ENCODE data around the gene RFC2. TPM values are rescaled to one million over a fixed set of nuclear protein-coding genes. Genes with fewer than 3 reads are reported as not detected.

RFC2 gene
- total RNA-seq, 4 donors from 2014 or later: 11.4 to 16.8 (median 14.0) TPM

DNA sequence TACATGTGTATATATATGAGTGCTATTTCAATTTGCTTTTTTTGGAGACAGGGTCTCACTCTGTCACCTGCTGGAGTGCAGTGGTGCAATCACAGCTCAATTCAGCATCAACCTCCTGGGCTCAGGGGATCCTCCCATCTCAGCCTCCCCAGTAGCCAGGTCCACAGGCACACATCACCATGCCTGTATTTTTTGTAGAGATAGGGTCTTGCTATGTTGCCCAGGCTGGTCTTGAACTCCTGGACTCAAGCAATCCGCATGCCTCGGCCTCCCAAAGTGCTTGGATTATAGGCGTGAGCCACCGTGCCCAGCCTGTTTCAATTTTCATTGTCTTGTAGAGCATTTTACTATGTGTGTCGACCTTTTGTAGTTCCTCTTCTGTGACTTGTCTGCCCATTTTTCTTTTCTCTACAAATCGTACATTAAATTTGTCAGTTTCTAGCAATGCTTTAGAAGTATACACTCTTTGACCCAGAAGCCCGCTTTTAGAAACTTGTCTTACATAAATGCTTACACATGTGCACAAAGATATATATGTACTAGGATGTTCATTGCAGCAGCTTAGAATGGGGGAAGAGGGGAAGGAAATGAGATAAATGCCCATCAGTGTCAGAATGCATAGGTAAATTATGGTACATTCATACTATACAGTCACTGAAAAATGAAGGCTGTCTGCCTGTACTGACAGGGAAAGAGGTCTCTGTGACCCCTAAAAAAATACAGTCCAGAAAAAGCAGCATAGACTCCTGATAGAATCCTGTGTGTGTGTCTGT, 12.2 kb upstream of the RFC2 start:
- no peak for DNase-seq
- no peak for TF ChIP-seq POLR2A (IDR thresholded peaks at IDR 0.05)
- TF ChIP-seq, protein P1, sequence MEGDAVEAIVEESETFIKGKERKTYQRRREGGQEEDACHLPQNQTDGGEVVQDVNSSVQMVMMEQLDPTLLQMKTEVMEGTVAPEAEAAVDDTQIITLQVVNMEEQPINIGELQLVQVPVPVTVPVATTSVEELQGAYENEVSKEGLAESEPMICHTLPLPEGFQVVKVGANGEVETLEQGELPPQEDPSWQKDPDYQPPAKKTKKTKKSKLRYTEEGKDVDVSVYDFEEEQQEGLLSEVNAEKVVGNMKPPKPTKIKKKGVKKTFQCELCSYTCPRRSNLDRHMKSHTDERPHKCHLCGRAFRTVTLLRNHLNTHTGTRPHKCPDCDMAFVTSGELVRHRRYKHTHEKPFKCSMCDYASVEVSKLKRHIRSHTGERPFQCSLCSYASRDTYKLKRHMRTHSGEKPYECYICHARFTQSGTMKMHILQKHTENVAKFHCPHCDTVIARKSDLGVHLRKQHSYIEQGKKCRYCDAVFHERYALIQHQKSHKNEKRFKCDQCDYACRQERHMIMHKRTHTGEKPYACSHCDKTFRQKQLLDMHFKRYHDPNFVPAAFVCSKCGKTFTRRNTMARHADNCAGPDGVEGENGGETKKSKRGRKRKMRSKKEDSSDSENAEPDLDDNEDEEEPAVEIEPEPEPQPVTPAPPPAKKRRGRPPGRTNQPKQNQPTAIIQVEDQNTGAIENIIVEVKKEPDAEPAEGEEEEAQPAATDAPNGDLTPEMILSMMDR (IDR thresholded peaks at IDR 0.05): no peak

DNA sequence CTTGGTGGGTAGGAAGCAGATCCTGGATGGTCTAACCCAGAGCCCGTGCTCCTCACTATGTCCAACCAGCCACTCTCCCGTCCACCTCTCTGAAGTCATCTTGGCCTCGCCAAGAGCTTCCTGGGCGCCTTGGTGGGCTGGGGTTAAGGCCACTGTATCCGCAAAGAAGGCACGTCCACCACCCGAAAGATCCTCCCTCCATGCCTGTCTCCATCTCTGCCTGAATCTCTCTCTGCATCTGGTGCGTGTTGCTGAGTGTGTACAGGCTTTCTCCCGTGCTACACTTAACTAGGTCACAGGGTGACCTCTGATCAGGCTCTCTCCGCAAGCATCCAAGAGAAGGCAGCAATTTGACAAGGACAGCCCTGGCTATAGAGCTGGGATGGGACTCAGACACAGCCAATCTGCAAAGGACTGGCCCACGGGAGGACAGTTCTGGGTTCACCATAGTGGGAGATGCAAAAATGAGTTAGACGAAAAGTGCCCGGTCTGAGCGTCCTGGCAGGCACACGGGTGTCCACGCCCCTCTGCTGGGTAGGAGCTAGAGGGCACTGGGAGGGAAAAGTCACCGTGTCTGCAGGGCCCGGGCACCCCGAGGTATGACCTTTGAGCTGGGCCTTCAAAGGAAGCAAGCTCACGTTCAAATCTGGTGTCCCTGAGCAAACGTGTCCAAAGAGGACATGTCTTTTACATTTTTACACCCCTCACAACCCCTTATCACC, 9.4 kb upstream of the RFC2 start:
- intact Hi-C loops (cut with DNase I): no loop called here
- Histone ChIP-seq H3K4me3 (replicated peaks in 1 of 3) (no peak overlapping the region), H3K4me1 (no peaks in the 10 kb centered on the region), H3K27me3 (no peaks in the 10 kb centered on the region), H3K27ac (no peak overlapping the region), H3K36me3 (no peaks in the 10 kb centered on the region), H3K9me3 (no peaks in the 10 kb centered on the region)
- TF ChIP-seq, protein P1 (IDR thresholded peaks at IDR 0.05): no peak
- TF ChIP-seq POLR2A (IDR thresholded peaks at IDR 0.05): no peak
- DNase-seq: no peak
- 78 to 82% methylated on average over 21 of the region's 21 CpGs for WGBS, 2 donors

More for the DNA sequence above, 12.2 kb upstream of the RFC2 start:
- no peaks in the 10 kb centered on the region for H3K27me3 ChIP-seq
- H3K4me3 ChIP-seq (replicated peaks in 1 of 3): no peak overlapping the region
- intact Hi-C loops (cut with DNase I): no loop called here
- H3K27ac ChIP-seq: no peak overlapping the region
- H3K4me1 ChIP-seq: no peaks in the 10 kb centered on the region
- no peaks in the 10 kb centered on the region for H3K9me3 ChIP-seq
- no peaks in the 10 kb centered on the region for H3K36me3 ChIP-seq
- WGBS, 2 donors: 77 to 86% methylated on average over 7 of the region's 7 CpGs

DNA sequence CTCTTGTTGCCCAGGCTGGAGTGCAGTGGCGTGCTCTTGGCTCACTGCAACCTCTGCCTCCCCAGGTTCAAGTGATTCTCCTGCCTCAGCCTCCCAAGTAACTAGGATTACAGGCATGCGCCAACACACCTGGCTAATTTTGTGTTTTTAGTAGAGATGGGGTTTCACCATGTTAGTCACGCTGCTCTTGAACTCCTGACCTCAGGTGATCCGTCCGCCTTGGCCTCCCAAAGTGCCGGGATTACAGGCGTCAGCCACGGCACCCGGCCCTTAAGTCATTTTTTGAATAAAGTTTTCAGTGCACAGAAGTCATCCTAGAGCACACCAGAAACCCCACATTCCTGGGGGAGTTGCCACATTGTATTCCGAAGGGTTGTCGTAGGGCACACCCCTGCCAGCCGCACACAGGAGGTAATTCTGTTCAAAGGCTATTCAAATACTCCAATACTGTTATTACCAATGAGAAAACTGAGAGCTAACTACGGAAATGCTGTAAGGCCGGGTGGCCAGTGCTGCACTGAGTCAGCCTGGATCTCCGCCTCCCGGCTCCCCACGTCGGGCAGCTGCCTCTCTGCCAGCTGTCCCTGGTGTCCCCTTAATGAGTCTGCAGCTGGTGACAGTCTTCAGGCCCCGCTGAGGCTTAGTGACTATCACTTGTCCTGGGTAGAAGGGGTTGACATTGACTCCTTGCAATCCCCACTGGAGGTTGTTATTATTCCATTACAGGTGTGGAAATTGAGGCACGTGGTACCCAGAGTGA, 8.6 kb upstream of the RFC2 start:
- TF ChIP-seq POLR2A (IDR thresholded peaks at IDR 0.05): no peak
- TF ChIP-seq, protein P1 (IDR thresholded peaks at IDR 0.05): no peak
- H3K27me3 ChIP-seq: no peaks in the 10 kb centered on the region
- WGBS, 2 donors: 66 to 71% methylated on average over 20 of the region's 20 CpGs
- no peak for DNase-seq
- intact Hi-C loops (cut with DNase I): no loop called here
- no peak overlapping the region for H3K4me3 ChIP-seq (replicated peaks in 1 of 3)
- no peaks in the 10 kb centered on the region for H3K36me3 ChIP-seq
- no peak overlapping the region for H3K27ac ChIP-seq
- H3K4me1 ChIP-seq: no peaks in the 10 kb centered on the region
- H3K9me3 ChIP-seq: no peaks in the 10 kb centered on the region

DNA sequence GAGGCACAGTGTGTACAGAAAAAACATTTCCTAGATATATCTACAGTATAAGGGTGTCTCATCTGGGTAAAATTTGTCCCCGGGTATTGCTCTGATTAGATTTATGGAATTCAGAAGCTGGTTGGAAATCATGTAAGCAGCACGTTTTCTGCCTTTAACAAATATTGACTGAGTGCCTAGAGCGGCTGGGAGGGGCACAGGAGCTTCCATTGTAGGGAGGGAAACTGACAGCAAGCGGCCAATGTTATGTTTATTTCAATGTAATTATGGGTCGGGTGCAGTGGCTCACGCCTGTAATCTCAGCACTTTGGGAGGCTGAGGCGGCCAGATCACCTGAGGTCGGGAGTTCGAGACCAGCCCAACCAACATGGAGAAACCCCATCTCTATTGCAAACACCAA, 4.4 kb upstream of the RFC2 start:
- no peak overlapping the region for H3K4me3 ChIP-seq (replicated peaks in 1 of 3)
- WGBS, 2 donors: 84 to 89% methylated on average over 9 of the region's 9 CpGs
- H3K27ac ChIP-seq: no peak overlapping the region
- H3K27me3 ChIP-seq: no peaks in the 10 kb centered on the region
- DNase-seq: no peak
- H3K9me3 ChIP-seq: no peaks in the 10 kb centered on the region
- intact Hi-C loops (cut with DNase I): loop anchor here (5.0 kb wide), 1 partner anchor 34 kb away; no protein-coding TSS in a partner anchor
- TF ChIP-seq, protein P1 (IDR thresholded peaks at IDR 0.05): no peak
- H3K4me1 ChIP-seq: peaks cover 3 to 18% of the 10 kb centered on the region in 2 donors
- no peaks in the 10 kb centered on the region for H3K36me3 ChIP-seq
